ENCODE data around the gene VAMP3. TPM values are rescaled to one million over a fixed set of nuclear protein-coding genes. Genes with fewer than 3 reads are reported as not detected.

VAMP3 gene
- 94.6 and 291 TPM in 2 replicates for total RNA-seq

GRCh38 chr1:7770997-7771822, at the start of gene VAMP3:
TSS of gene VAMP3 (plus strand) at chr1:7771296. CDS start at chr1:7771384, 88 bp downstream.

GRCh38 chr1:7783826-7784491, 12.9 kb downstream of the VAMP3 start, which contains the start of gene PER3:
TSS of gene PER3 (plus strand) at chr1:7784291. CDS start at chr1:7784878, 587 bp downstream.

Other genes starting within 250 kb of the VAMP3 start
- 19.4 and 26.6 TPM in 2 replicates for gene PER3, start 13.0 kb downstream of the VAMP3 start, total RNA-seq
- not detected in 2 replicates for gene UTS2, start 81.8 kb downstream of the VAMP3 start, total RNA-seq
- not detected in 2 replicates for gene TNFRSF9, start 169.5 kb downstream of the VAMP3 start, total RNA-seq
- gene PARK7, start 190.4 kb downstream of the VAMP3 start, total RNA-seq = 93.6 and 140 TPM in 2 replicates